NCI-H128 (cell line): ENCODE measurements around the gene SLC38A6.

Experiments used
- DNase-seq: peaks from one replicate; lab custom pipeline; 2025; ENCODE audit not compliant: unreplicated experiment; lab: John Stamatoyannopoulos, UW

SLC38A6 gene

GRCh38 chr14:61101803-61102548 is 120.9 kb downstream of the SLC38A6 start:
- DNase-seq, result no peak
